ENCODE measurements around the gene TEX35.

DNA sequence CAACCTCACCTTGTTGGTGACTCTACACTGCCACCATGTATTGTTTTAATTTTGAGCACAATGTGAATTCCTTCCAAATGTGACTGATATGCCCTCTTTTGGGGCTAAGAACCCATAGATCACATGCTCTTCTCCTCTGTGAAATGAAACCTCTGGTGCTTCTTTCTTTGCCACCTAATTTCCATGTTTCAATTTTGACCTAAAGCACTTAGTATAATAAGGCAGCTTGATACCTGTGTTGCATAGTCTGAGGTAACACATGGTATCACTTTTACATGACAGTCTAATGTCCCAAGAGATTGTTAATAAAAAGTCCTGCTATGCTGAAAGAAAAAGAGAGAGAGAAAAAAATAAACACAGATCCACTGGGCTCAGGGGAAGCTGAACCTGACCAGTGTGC, 40.4 kb upstream of the TEX35 start:
- TF ChIP-seq, protein P1, sequence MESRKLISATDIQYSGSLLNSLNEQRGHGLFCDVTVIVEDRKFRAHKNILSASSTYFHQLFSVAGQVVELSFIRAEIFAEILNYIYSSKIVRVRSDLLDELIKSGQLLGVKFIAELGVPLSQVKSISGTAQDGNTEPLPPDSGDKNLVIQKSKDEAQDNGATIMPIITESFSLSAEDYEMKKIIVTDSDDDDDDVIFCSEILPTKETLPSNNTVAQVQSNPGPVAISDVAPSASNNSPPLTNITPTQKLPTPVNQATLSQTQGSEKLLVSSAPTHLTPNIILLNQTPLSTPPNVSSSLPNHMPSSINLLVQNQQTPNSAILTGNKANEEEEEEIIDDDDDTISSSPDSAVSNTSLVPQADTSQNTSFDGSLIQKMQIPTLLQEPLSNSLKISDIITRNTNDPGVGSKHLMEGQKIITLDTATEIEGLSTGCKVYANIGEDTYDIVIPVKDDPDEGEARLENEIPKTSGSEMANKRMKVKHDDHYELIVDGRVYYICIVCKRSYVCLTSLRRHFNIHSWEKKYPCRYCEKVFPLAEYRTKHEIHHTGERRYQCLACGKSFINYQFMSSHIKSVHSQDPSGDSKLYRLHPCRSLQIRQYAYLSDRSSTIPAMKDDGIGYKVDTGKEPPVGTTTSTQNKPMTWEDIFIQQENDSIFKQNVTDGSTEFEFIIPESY (IDR thresholded peaks at IDR 0.05; ENCODE audit: extremely low read depth, insufficient replicate concordance, low read length), result no peak
- TF ChIP-seq POLR2AphosphoS5 (IDR thresholded peaks at IDR 0.05; ENCODE audit: low read depth, low read length), result no peak
- no peak for TF ChIP-seq CBX3 (IDR thresholded peaks at IDR 0.05; ENCODE audit: low read depth)
- TF ChIP-seq, protein P2, sequence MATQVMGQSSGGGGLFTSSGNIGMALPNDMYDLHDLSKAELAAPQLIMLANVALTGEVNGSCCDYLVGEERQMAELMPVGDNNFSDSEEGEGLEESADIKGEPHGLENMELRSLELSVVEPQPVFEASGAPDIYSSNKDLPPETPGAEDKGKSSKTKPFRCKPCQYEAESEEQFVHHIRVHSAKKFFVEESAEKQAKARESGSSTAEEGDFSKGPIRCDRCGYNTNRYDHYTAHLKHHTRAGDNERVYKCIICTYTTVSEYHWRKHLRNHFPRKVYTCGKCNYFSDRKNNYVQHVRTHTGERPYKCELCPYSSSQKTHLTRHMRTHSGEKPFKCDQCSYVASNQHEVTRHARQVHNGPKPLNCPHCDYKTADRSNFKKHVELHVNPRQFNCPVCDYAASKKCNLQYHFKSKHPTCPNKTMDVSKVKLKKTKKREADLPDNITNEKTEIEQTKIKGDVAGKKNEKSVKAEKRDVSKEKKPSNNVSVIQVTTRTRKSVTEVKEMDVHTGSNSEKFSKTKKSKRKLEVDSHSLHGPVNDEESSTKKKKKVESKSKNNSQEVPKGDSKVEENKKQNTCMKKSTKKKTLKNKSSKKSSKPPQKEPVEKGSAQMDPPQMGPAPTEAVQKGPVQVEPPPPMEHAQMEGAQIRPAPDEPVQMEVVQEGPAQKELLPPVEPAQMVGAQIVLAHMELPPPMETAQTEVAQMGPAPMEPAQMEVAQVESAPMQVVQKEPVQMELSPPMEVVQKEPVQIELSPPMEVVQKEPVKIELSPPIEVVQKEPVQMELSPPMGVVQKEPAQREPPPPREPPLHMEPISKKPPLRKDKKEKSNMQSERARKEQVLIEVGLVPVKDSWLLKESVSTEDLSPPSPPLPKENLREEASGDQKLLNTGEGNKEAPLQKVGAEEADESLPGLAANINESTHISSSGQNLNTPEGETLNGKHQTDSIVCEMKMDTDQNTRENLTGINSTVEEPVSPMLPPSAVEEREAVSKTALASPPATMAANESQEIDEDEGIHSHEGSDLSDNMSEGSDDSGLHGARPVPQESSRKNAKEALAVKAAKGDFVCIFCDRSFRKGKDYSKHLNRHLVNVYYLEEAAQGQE (IDR thresholded peaks at IDR 0.05; ENCODE audit: low read depth), result no peak
